Measurements from ENCODE around the gene ELAPOR2.
"Not testable (repeated sequence)": the region's sequence is repeated elsewhere in the genome, so short reads cannot be mapped to it uniquely, and the experiment has no call there.

Gene ELAPOR2

DNA sequence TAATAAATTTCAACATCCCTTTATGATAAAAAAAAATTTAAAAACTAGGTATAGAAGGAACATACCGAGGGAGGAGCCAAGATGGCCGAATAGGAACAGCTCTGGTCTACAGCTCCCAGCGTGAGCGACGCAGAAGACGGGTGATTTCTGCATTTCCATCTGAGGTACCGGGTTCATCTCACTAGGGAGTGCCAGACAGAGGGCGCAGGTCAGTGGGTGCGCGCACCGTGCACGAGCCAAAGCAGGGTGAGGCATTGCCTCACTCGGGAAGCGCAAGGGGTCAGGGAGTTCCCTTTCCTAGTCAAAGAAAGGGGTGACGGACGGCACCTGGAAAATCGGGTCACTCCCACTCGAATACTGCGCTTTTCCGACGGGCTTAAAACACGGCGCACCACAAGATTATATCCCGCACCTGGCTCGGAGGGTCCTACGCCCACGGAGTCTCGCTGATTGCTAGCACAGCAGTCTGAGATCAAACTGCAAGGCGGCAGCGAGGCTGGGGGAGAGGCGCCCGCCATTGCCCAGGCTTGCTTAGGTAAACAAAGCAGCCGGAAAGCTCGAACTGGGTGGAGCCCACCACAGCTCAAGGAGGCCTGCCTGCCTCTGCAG, 19.7 kb downstream of the ELAPOR2 start:
- not testable (repeated sequence) for H3K79me2 ChIP-seq (ENCODE audit: insufficient read depth, low read length); H3F3A ChIP-seq (ENCODE audit: insufficient read depth, low read length); H3K36me3 ChIP-seq (ENCODE audit: insufficient read depth, low read length); H3K9ac ChIP-seq (ENCODE audit: low read length); H3K27me3 ChIP-seq (ENCODE audit: insufficient read depth, low read length); H3K4me1 ChIP-seq (ENCODE audit: insufficient read depth, low read length, severe bottlenecking); H3K9me3 ChIP-seq (ENCODE audit: low read length); H3K4me2 ChIP-seq (ENCODE audit: low read length); H2AFZ ChIP-seq (ENCODE audit: low read length); H4K20me1 ChIP-seq (ENCODE audit: insufficient read depth, low read length); H3K4me3 ChIP-seq (ENCODE audit: low read depth, low read length, poor library complexity, severe bottlenecking); H3K9me2 ChIP-seq (ENCODE audit: low read depth, low read length); H3K27ac ChIP-seq (ENCODE audit: low read depth, low read length, poor library complexity, severe bottlenecking)

DNA sequence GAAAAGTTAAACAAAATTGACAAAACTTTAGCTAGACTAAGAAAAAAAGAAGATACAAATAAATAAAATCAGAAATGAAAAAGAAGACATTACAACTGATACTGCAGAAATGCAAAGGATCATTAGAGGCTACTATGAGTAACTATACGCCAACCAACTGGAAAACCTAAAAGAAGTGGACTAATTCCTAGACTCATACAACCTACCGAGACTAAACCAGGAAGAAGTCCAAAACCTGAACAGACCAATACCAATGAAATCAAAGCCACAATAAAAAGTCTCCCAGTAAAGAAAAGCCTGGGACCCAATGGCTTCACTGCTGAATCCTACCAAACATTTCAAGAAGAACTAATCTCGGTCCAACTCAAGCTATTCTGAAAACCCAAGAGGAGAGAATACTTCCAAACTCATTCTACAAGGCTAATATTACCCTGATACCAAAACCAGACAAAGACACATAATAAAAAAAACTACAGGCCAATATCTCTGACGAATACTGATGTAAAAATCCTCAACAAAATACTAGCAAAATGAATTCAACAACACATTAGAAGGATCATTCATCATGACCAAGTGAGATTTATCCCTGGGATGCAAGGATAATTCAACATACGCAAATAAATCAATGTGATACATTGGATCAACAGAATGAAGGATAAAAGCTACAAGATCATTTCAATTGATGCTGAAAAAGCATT, 20.3 kb downstream of the ELAPOR2 start:
- no peak overlapping the region for H3K4me2 ChIP-seq (ENCODE audit: low read length)
- H3K9me3 ChIP-seq (ENCODE audit: low read length), result no peaks in the 10 kb centered on the region
- H4K20me1 ChIP-seq (ENCODE audit: insufficient read depth, low read length), result no peaks in the 10 kb centered on the region
- H3K4me1 ChIP-seq (ENCODE audit: insufficient read depth, low read length, severe bottlenecking), result no peaks in the 10 kb centered on the region
- no peaks in the 10 kb centered on the region for H3K9me2 ChIP-seq (ENCODE audit: low read depth, low read length)
- no peaks in the 10 kb centered on the region for H3F3A ChIP-seq (ENCODE audit: insufficient read depth, low read length)
- no peak overlapping the region for H3K4me3 ChIP-seq (ENCODE audit: low read depth, low read length, poor library complexity, severe bottlenecking)
- TF ChIP-seq, protein P1, sequence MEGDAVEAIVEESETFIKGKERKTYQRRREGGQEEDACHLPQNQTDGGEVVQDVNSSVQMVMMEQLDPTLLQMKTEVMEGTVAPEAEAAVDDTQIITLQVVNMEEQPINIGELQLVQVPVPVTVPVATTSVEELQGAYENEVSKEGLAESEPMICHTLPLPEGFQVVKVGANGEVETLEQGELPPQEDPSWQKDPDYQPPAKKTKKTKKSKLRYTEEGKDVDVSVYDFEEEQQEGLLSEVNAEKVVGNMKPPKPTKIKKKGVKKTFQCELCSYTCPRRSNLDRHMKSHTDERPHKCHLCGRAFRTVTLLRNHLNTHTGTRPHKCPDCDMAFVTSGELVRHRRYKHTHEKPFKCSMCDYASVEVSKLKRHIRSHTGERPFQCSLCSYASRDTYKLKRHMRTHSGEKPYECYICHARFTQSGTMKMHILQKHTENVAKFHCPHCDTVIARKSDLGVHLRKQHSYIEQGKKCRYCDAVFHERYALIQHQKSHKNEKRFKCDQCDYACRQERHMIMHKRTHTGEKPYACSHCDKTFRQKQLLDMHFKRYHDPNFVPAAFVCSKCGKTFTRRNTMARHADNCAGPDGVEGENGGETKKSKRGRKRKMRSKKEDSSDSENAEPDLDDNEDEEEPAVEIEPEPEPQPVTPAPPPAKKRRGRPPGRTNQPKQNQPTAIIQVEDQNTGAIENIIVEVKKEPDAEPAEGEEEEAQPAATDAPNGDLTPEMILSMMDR (IDR thresholded peaks at IDR 0.05; ENCODE audit: low read length), result no peak
- no peak for TF ChIP-seq EZH2 (IDR thresholded peaks at IDR 0.05; ENCODE audit: borderline replicate concordance, low read length)
- H3K27ac ChIP-seq (ENCODE audit: low read depth, low read length, poor library complexity, severe bottlenecking), result no peak overlapping the region
- no peak overlapping the region for H2AFZ ChIP-seq (ENCODE audit: low read length)
- H3K36me3 ChIP-seq (ENCODE audit: insufficient read depth, low read length), result no peaks in the 10 kb centered on the region
- no peaks in the 10 kb centered on the region for H3K79me2 ChIP-seq (ENCODE audit: insufficient read depth, low read length)
- H3K9ac ChIP-seq (ENCODE audit: low read length), result no peak overlapping the region
- H3K27me3 ChIP-seq (ENCODE audit: insufficient read depth, low read length), result no peaks in the 10 kb centered on the region

DNA sequence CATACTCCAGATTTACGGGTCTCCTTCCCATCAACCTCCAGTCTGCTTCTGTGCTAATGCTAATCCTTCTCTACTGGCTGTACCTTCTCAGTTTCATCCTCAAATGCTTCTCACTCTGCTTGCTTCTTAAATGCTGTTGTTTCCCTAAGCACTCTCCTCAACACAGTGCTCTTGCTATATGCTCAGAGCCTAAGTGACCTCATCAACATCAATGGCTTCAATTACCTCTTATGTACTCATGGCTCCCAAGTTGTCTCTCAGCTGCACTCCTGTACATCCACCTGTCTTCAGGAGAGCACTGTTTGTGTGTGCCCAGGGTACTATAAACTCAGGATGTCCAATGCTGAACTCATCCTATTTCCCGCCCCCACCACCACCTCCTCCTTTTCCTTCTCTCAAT, 22.5 kb downstream of the ELAPOR2 start:
- no peak overlapping the region for H3K4me2 ChIP-seq (ENCODE audit: low read length)
- TF ChIP-seq EZH2 (IDR thresholded peaks at IDR 0.05; ENCODE audit: borderline replicate concordance, low read length), result no peak
- TF ChIP-seq, protein P1 (IDR thresholded peaks at IDR 0.05; ENCODE audit: low read length), result no peak
- no peak overlapping the region for H3K9ac ChIP-seq (ENCODE audit: low read length)
- H3K27ac ChIP-seq (ENCODE audit: low read depth, low read length, poor library complexity, severe bottlenecking), result no peak overlapping the region
- no peaks in the 10 kb centered on the region for H3K79me2 ChIP-seq (ENCODE audit: insufficient read depth, low read length)
- no peaks in the 10 kb centered on the region for H3F3A ChIP-seq (ENCODE audit: insufficient read depth, low read length)
- H3K27me3 ChIP-seq (ENCODE audit: insufficient read depth, low read length), result no peaks in the 10 kb centered on the region
- H4K20me1 ChIP-seq (ENCODE audit: insufficient read depth, low read length), result no peaks in the 10 kb centered on the region
- no peaks in the 10 kb centered on the region for H3K4me1 ChIP-seq (ENCODE audit: insufficient read depth, low read length, severe bottlenecking)
- H3K9me3 ChIP-seq (ENCODE audit: low read length), result no peaks in the 10 kb centered on the region
- no peaks in the 10 kb centered on the region for H3K9me2 ChIP-seq (ENCODE audit: low read depth, low read length)
- H2AFZ ChIP-seq (ENCODE audit: low read length), result no peak overlapping the region
- H3K36me3 ChIP-seq (ENCODE audit: insufficient read depth, low read length), result no peaks in the 10 kb centered on the region
- no peak overlapping the region for H3K4me3 ChIP-seq (ENCODE audit: low read depth, low read length, poor library complexity, severe bottlenecking)
